GM21723 (cell line): ENCODE measurements around the gene TBC1D3I.
"Not testable (repeated sequence)": the region's sequence is repeated elsewhere in the genome, so short reads cannot be mapped to it uniquely, and the experiment has no call there.

Experiments
- ATAC-seq: cut with Tn5 transposase; IDR thresholded peaks from one replicate; pipeline ENCODE4 v1.9.1; 2021; ENCODE audit warnings: mild to moderate bottlenecking, moderate library complexity; ENCODE audit not compliant: unreplicated experiment

TBC1D3I gene

GRCh38 chr17:36264470-36264869, at the start of gene TBC1D3I:
TSS of gene TBC1D3I (minus strand) at chr17:36264570. CDS start at chr17:36262985, 1,585 bp downstream.
- not testable (repeated sequence) for ATAC-seq

DNA sequence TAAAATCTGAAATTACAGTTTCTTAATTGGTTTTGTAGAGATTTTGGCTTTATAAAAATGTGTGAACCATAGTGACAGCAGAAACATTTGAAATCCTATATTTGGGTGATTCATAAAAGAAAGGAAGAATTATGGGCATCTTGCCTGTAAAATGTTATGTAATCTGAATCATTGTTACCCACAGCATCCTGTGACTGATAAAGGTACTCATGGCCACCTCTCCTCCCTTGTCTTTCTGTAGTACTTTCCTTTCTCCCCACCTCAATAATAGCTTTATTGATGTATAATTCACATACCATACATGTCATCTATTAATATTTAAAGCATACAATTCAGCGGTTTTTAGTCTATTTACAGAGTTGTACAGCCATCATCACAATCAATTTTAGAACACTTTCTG, 30.8 kb upstream of the TBC1D3I start:
- not testable (repeated sequence) for ATAC-seq

DNA sequence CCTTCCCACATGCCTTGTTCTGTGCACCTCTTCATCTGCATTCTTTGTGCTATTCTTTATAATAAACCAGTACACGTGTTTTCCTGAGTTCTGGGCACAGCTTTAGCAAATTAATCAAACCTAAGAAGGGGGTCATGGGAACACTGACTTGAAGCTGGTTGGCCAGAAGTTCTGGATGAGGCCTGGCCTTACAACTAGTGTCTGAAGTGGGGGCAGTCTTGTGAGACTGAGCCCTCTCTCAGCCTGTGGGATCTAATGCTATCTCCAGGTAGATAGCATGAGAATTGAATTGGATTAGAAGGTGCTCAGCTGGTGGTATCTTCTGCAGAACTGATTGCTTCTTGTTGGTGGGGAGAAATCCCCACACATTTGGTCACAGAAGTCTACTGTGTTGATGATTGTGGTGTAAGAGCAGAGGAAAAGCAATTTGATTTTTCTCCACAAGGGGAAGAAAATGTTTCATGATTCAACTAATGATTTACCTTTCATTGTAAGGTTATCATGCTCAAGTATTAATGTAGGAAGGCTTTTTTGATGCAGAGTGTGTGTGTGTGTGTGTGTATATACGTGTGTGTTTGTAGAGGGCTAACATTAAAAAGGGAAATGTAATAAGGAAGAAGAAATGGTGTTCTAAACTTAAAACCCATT, 25.7 kb upstream of the TBC1D3I start:
- not testable (repeated sequence) for ATAC-seq

DNA sequence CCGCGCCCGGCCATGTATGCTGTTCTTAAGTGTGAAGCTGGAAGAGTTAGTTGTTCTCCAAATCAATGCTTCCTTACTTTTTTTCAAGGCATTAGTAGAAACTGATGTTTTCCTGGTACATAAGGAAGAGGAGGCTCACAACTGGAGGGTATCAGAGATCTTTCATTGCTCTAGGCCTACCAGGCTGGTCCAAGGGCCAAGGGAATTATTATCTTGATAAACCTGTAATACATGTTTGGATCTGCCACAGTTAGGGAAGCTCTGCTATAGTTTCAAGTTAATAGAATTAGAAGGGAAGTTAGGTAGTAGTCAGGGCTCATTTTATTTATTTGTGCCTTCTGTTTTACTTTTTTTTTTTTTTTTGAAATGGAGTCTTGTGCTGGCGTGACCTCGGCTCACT, 19.8 kb upstream of the TBC1D3I start:
- ATAC-seq: not testable (repeated sequence)

DNA sequence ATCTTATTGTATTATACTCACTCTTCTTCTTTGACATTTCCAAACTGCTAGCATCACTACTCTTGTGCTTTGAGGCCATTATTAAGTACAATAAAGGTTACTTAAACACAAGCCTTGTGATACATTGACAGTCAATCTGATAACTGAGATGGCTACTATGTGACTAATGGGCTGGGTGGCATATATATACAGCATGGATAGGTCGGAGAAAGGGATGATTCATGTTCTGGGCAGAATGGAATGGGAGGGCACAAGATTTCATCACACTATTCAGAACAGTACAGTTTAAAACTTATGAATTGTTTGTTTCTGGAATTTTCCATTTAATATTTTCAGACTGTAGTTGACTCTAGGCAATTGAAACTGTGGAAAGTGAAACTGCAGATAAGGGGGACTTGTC, 18.9 kb upstream of the TBC1D3I start:
- ATAC-seq: not testable (repeated sequence)

GRCh38 chr17:36242046-36242445, 22.3 kb downstream of the TBC1D3I start:
- ATAC-seq: not testable (repeated sequence)

- ATAC-seq: not testable (repeated sequence)
Measured at GRCh38 chr17:36229644-36230043, 34.7 kb downstream of the TBC1D3I start.

- not testable (repeated sequence) for ATAC-seq
Measured at GRCh38 chr17:36222967-36223366, 41.4 kb downstream of the TBC1D3I start.

- not testable (repeated sequence) for ATAC-seq
Measured at GRCh38 chr17:36221581-36222100, 42.7 kb downstream of the TBC1D3I start.

DNA sequence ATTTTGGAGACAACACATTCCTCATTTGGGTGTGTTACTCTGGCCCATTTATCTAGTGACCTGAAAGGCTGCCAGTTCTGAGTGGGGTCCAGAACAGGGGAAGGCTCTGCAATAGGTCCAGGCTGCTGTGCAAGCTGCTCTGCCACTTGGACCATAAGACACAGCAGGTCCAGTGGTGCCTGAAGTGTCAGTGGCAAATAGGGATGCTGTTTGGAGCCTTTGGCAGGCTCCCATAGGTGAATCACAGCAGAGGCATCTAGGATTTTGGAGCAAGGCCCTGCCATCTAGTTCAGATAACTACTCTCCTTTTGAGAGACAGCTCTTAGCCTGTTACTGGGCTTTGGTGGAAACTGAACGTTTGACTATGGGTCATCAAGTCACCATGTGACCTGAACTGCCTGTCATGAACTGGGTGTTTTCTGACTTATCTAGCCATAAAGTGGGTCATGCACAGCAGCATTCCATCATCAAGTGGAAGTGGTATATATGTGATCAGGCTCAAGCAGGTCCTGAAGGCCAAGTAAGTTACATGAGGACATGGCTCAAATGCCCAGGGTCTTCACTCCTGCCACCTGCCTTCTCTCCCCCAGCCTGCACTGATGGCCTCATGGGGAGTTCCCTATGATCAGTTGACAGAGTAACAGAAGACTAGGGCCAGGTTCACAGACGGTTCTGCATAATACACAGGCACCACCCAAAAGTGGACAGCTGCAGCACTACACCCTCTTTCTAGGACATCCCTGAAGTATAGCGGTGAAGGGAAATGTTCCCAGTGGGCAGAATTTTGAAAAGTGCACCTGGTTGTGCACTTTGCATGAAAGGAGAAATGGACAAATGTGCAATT, 43.4 kb downstream of the TBC1D3I start:
- ATAC-seq: not testable (repeated sequence)

DNA sequence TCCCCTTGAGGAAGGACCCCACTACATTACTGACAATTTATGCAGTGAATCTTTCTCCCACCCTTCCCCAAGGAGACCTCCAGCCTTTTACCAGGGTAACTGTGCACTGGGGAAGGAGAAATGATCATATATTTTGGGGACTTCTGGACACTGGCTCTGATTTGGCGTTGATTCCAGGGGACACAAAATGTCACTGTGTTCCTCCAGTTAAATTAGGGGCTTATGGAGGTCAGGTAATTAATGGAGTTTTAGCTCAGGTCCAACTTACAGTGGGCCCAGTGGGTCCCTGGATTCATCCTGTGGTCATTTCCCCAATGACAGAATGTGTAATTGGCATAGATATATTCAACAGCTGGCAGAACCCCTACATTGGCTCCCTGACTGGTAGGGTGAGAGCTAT, 44.8 kb downstream of the TBC1D3I start:
- ATAC-seq: not testable (repeated sequence)

- ATAC-seq: not testable (repeated sequence)
Measured at GRCh38 chr17:36215406-36216308, 48.7 kb downstream of the TBC1D3I start.

DNA sequence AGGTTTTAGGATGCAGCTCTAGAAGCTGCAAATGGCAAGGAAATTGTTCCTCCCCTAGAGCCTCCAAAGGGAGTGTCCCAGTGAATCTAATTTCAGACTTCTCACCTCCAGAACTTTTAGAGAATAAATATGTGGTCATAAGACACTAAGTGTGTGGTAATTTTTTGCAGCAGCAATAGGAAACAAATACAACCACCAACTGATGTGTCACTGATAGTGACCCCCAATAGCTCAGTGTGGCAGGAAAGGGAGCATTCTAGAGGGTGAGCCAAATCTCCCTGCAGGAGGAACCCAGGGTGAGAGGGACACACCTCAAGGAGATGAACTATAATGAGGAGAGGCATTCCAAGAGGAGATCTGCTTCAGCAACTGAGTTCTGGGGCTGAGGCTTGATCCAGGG, 49.5 kb downstream of the TBC1D3I start:
- no peak for ATAC-seq

DNA sequence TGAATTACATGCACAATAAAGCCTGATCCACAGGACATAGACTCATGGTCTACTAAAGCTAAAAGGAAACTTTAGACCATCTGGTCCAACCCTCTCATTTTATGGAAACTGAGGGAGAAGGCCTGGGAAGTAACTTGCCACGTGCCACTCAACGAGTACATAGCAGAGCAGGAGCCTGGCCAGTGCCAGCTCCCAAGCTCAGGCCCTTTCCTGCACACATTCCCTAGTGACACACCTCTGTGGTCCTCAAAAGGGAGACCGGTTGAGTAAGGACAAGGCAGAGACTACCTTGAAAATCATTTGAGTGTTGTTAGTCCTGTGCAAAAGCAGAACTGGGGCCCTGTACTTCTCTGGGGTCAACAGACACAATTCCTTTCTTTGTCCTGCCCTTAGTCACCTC, 50.7 kb downstream of the TBC1D3I start:
- ATAC-seq: no peak

DNA sequence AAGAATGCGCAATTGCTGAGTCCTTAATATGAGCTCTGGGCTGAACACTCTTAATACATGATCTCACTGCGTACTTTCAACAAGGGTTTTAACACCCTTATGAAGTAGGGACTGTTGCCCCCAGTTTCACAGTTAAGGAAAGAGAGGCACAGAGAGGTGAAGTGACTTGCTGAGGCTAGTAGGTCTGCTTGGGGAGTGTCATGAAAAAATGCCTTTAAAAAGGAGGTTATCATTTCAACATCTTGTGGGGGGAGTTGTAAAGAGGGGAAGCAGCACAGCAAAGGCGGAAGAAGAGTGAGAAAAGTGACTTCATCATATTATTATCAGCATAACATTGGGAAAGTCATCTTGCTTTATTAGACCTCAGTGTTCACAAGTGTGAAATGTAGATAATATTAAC, 51.4 kb downstream of the TBC1D3I start:
- ATAC-seq: no peak

DNA sequence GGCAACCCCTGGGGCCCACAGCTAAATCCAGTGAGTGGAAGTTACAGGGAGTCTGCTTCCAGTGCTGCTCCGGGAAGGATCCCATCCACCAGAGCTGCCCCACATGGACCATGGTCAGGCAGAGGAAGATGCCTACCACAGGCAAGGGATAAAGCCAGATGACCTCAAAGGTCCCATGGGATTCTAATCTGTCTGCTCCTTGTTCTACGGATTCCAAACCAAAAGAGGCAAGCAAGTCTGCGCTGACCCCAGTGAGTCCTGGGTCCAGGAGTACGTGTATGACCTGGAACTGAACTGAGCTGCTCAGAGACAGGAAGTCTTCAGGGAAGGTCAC, 52.1 kb downstream of the TBC1D3I start:
- ATAC-seq: no peak

DNA sequence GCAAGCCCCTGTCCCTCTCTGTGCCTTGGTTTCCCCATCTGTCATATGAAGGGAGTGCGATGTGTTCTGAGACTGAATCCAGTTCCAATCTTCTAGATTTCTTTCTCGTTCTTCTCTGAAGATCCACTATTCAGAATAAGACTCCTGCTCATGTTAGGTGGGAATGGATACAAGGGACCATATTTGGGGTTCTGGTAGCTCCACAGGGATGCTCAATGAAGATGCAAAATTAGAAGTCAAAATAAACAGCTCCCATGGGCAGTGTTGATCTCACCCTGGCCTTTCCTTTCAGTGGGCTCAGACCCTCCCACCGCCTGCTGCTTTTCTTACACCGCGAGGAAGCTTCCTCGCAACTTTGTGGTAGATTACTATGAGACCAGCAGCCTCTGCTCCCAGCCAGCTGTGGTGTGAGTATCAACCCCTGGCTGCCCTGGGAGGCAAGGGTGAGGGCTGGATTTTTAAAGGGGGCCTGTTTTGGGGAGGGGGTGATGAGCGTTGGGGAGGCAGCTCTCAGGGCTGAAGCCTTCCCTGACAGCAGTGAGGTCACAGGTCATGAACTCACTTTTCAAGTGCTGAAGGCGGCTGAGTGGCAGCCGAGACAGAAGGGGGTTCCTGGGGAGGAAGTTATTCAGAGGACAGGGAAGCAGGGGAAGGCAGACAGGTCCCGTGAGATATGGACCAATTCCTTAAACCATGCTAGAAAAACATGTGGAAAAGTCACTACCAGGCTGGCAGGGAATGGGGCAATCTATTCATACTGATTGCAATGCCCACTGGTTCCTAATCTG, 52.7 kb downstream of the TBC1D3I start:
- not testable (repeated sequence) for ATAC-seq

DNA sequence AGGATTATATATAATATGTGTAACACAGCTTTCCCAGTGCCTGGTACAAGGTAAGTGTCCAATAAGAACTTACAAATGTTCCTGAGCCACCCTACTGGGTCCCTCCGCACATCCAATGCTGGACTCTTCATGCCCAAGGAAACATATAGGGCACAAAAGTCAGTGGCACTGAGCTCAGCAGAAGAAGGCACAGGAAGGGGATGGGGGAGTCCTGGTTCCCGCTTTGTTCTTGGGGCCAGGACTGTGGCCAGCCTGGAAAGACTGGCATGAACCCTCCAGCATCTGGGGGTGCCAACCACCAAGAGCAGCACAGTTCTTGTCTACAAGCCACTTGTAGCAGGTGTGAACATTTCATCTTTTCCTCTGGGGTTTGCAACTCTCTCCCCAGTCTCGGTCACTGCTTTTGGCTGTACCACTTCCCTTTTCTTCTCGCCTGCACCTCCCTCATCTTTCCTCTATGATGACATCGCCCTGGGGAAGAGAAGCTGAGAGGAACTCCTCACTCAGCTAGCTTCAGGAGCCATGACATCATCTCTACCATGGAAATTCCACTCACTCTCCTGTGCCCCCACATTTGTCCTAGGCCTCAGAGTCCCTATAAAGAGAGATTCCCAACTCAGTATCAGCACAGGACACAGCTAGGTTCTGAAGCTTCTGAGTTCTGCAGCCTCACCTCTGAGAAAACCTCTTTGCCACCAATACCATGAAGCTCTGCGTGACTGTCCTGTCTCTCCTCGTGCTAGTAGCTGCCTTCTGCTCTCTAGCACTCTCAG, 53.7 kb downstream of the TBC1D3I start, which contains the start of gene CCL4L2:
Gene CCL4L2 (plus strand): TSS at position 625 of the 773 bp plus-strand sequence.
- ATAC-seq: peak; percentile 76

- ATAC-seq: no peak
Measured at GRCh38 chr17:36209575-36209974, 54.8 kb downstream of the TBC1D3I start.
